Left hindlimb (tissue), 1 donor: Measurements from ENCODE around the gene CISD3.
A peak's percentile ranks its signal among the peaks of the same experiment; 100 is the strongest.

Experiments
- DNase-seq: peaks from one replicate; pipeline ENCODE4 v3.0.0-alpha.2; 2018

The CISD3 gene

GRCh38 chr17:38746004-38746848, 16.1 kb downstream of the CISD3 start:
- DNase-seq: peak; percentile 58

- peak; percentile 42 for DNase-seq
Observed at GRCh38 chr17:38746849-38747462, 16.8 kb downstream of the CISD3 start.

DNA sequence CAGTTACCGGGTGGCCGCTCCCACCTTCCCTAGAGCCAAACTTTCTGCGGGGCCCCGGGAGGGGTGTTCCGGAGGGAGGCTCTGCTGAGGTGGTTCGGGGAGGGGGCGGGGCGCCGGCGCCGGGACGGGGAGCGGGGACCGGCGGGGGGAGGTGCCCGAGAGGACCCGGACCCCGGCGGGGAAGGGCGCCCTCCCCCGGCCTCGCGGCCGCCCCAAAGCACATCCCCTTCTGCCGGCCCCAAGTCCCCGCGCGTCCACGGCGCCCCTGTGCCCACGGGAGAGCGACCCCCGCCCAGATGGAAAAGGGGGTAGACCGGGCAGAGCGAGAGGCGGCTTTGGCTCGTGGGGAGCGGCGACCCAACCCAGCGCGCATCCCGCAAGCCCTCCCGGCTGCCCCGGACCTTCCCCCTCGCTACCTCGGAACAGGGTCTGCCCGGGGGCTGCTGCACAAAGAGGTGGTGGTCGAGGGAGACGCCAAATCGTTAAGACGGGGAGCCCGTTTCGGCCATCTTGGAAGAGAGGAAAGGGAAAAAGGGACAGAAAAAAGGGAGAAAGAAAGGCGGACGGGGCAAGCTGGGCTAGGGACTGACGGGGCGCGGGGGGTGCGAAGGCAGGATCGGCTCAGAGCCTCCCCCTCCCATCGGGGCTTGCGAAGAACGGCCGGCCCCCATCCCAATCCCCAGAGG, 17.5 kb downstream of the CISD3 start:
- peak; percentile 75 for DNase-seq

- DNase-seq: peak; percentile 95
Observed at GRCh38 chr17:38748149-38748891, 18.2 kb downstream of the CISD3 start, which contains the start of gene PCGF2. PCGF2 (minus strand) TSS chr17:38748336; CDS start chr17:38740402, 7,934 bp downstream.

GRCh38 chr17:38748892-38749222, 18.7 kb downstream of the CISD3 start:
- DNase-seq: no peak

- DNase-seq: peak; percentile 90
Observed at GRCh38 chr17:38749223-38750043, 19.3 kb downstream of the CISD3 start.

DNA sequence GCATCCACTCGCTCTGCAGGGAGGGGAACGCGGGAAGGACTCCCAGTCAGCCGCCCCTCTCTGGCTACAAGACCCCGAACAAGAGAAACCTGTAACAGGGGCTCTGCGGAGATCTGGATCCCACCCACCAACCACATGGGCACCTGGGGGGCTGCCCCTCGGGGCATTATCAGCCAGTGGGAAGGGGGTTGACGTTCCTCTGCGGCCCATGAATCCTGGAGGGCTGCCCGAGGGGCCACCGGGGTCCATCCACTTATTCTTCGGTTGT, 19.8 kb downstream of the CISD3 start:
- no peak for DNase-seq

DNA sequence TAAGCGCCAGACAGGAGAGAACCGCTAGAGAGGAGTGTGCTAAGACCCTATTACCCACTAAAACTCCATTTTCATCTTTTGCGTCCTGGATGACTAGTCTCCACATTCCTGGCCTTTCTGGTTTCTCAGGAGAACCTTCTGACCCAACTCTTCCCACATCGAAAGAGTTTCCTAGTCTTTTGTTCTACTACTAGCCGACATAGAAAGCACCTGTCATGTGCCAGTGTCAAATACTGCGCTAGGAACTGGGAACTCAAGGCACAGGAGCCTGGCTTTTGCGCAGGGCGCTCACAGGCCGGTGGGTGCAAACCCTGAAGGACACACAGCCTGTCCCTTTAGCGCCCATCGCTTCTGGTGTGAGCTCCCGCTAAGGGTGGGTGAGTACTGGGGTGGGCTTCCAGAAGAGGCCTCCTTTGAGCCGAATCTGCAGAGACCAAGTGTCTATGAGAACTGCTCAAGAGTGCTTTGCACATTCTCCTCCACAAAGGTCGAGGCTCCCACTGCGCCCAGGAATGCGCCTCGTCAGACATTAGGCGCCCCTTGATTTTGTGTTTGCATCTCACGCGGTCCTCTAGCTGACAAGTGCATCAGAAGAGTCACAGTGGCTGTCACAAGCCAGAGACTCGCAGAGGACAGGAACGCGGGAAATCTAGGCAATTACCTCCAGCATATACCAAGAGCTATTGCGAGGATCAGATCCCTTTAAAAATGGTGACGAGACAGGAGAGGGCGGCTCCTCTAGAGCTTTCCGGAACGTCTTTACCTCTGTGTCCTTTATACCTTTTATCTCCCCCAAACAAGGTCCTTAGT, 20.4 kb downstream of the CISD3 start:
- no peak for DNase-seq

DNA sequence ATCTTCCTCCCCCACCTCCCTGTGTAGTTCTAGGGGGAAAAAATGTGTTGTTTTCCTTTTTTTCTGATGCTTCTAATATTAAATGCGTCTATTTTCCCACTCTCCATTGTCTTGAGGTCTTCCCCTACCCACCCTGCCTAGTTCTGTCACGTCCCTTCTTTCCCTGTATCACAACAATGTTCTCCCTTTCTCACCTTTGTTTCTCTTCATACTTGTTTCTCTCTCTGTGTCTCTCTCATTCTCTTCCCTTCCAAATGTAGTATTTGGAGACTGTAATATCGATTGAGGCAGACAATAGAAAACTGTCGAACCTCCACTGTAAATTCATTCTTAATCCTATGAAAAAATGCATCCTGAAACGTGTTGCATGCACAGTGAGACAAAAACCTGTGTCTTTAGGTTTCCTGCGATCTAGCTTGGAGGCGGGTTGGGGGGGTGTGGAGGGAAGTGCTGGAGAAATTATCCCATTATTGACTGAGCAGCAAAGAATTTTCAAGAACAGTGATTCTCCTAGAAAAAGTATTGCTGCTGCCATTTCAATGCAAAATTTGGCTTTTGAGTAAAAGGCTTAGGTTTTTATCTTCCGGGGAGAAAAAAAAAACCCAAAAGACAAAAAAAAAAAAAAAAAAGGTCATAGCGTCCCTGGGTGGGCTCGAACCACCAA, 21.1 kb downstream of the CISD3 start:
- no peak for DNase-seq

DNA sequence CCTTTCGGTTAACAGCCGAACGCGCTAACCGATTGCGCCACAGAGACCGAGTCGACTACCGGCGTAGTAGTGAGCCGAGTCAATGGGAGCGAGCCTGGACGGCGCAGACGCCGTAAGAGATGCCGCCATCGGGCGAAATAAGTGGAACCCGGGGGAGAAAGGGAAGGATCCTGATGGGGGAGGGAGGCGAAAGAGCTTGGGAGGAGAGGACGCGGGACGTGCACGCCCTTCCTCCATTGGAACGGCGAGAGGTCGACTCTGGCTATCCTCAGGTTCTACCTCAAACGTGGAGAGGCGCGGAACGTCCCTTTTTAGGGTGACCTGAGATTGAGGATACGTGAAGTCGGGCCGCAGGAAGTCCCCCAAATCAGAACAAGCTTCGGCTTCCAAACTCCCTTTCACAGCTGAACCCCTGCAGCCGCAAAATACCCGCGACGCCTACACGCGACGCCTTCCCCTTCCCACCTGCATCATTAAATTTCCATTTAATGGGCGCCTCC, 21.7 kb downstream of the CISD3 start:
- DNase-seq: peak; percentile 89

DNA sequence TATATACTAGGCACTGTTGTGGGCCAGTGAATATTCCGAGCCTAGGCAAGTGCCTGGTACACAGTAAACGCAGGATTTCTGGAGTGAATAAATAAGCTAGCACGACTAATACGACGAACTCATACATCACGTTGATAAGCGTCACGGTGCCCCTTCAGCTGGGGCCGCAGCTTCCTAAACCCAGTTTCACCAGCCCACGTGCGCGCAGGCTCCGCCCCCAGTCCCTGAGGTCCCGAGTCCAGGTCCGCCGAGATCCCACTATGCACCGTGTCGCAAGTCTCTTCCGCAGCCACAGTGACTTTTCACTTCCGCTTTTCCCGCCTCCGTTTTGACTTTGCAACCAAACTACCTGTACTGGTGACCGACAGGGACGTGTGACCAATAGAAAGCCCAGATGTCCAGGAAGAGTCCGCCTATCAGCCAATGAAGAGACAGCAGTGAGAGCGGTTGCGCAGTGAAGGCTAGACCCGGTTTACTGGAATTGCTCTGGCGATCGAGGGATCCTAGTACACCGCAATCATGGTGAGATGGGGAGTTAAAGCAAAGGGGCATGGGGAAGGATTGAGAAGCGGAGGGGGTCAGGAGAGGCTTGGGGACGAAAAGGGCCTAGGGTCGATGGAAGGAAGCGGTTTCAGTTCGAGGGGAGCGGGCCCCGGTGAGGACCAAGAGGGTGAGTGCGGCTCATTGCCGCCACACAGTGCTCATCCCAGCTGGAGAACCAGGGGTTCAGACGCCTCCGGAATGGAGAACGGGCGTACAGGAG, 22.3 kb downstream of the CISD3 start, which contains the start of gene PSMB3:
PSMB3 (plus strand) TSS at position 434 of the 763 bp plus-strand sequence; CDS start at position 520, 86 bp downstream.
- peak; percentile 98 for DNase-seq

GRCh38 chr17:38753071-38753506, 22.9 kb downstream of the CISD3 start:
- DNase-seq: no peak

DNA sequence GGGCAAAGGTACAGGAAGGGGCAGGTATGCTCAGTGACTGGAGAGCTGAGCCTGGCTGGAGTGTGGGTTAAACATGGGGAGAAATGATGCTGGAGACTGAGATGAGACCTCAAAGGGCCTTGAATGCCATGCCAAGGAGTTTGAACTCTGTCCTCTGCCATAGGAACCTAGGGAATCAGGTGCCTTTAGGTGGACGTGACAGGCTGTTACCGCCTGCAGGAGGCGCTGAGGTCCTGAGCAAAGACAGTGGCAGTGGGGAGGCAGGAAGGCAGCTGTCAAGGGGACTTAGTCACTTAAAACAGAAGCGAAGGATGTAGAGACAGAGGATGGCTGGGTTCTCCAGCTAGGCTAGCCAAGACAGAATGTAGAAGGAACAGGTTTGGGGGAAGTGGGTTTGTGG, 31.5 kb downstream of the CISD3 start:
- no peak for DNase-seq

DNA sequence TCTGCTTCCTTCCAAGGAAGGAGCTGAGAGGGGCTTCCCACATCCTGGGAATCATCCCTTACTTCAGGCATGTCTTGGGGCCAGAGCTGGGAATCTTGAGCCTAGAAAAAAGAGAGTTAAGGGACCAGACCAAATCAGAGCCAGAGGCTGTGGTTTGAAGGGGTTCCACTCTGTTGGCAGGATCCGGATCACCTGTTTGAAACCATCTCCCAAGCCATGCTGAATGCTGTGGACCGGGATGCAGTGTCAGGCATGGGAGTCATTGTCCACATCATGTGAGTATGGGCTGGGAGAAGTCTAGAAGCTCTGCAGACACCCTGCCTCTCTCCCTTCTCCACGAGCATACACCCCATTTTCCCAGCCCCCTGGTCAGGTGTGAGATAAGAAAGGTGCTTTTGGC, 32.1 kb downstream of the CISD3 start:
- no peak for DNase-seq

- no peak for DNase-seq
Observed at GRCh38 chr17:38766341-38766740, 36.2 kb downstream of the CISD3 start.

DNA sequence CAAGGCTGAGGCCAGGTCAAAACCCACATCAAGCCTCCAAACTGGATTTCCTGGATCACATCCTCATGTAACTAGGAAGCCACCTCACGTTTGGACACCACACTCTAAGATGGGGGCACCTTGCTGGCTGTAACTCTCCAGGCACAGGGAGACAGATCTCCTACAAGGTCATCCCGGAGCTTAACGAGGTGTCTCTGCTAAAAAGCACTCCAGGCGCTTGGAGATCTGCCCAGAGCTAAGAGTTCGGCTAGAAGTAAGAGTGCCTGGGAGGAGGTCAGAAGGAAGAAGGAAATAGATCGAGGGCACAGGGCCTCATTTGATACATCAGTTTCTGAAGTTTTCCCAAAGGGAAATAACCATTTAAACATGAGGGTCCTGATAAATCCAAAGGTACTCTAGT, 38.3 kb downstream of the CISD3 start:
- no peak for DNase-seq

DNA sequence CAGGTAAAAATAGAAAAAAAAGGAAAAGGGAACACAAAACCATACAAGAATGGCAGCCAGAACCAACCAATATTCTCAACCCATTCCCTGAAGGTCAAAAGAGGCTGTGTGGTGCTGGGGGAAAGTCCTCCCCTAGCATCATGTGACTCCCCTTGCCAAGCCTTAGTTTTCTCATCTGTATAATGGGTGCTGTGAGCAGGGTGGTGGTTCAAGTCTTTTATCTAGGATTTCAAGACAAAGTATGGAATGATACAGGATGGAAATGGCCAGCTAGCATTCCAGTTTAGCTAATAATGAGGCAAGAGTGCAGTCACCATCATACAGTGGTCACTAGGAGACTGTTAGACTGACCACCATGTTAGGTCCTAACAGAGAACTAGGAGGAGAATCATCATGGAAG, 43.1 kb downstream of the CISD3 start:
- no peak for DNase-seq

DNA sequence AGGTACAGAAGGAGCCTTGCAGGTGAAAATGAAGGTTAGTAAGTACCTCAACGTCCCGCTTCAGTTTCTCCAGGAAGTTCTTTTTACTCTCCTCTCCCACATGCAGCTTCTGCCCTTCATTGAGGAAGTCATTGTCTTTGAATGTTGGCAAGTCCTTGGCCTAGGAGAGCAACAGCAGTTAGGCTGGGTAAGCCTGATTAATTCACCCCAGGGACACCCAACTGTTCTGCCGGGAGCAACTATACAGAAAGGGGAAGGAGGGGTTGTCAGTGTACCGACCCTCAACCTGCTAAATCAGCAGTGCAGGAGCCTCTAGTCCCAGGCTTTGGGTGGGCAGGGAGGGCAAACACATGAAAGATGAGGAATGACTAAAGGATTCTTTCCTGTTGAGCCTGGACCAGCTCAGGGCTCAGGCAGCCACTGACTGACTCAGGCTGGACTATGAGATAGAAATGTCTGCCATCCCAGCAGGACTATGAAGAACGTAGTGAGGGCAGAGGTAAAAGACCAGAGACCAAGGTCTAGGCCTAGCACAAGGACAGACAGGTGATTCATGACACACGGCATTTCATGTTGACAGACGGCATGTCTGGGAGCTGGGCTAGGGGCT, 47.6 kb downstream of the CISD3 start:
- no peak for DNase-seq
